ENCODE measurements around the gene ANKS1A. TPM values are rescaled to one million over a fixed set of nuclear protein-coding genes. Genes with fewer than 3 reads are reported as not detected.

ANKS1A gene
- total and polyA plus RNA-seq, 11 donors: 11.0 to 49.5 (median 29.3) TPM

DNA sequence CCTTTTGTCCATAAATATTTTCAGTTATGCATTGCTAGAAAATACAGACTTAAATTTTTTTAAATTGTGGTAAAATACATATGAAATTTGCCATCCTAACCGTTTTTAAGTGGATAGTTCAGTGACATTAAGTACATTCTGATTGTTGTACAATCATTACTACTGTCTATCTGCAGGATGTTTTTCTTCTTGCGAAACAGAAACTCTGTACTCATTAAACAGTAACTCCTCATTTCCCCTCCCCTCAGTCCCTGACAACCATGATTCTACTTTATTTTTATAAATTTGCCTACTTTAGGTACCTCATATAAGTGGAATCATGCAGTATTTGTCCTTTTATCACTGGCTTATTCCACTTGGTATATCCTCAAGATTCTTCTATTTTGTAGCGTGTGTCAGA is 22.5 kb upstream of the ANKS1A start:
- Histone ChIP-seq H3K9me3 (no peaks in the 10 kb centered on the region), H3K4me3 (no peak overlapping the region), H3K27ac (peak overlapping the region in 3 of 12 donors; percentile 73 to 77 (median 75)), H3K27me3 (no peaks in the 10 kb centered on the region), H3K4me1 (peaks cover 0 to 35% (median 9%) of the 10 kb centered on the region in 12 donors), H3K36me3 (peaks cover 0 to 82% (median 57%) of the 10 kb centered on the region in 9 donors)
- no peak for ATAC-seq
- 82 to 84% (median 84%) methylated on average over 3 of the region's 3 CpGs for WGBS, 4 donors
- DNase-seq: no peak
- intact Hi-C loops (cut with DNase I): loop anchor here in 3 of 10 donors (5.0 to 10.0 kb wide), 2 partner anchors 276 to 278 kb away; partner anchors contain the start of gene TCP11 (in 3 of the 3)
- TF ChIP-seq, protein P1, sequence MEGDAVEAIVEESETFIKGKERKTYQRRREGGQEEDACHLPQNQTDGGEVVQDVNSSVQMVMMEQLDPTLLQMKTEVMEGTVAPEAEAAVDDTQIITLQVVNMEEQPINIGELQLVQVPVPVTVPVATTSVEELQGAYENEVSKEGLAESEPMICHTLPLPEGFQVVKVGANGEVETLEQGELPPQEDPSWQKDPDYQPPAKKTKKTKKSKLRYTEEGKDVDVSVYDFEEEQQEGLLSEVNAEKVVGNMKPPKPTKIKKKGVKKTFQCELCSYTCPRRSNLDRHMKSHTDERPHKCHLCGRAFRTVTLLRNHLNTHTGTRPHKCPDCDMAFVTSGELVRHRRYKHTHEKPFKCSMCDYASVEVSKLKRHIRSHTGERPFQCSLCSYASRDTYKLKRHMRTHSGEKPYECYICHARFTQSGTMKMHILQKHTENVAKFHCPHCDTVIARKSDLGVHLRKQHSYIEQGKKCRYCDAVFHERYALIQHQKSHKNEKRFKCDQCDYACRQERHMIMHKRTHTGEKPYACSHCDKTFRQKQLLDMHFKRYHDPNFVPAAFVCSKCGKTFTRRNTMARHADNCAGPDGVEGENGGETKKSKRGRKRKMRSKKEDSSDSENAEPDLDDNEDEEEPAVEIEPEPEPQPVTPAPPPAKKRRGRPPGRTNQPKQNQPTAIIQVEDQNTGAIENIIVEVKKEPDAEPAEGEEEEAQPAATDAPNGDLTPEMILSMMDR (IDR thresholded peaks at IDR 0.05): no peak
- no peak for TF ChIP-seq POLR2A (IDR thresholded peaks at IDR 0.05)

DNA sequence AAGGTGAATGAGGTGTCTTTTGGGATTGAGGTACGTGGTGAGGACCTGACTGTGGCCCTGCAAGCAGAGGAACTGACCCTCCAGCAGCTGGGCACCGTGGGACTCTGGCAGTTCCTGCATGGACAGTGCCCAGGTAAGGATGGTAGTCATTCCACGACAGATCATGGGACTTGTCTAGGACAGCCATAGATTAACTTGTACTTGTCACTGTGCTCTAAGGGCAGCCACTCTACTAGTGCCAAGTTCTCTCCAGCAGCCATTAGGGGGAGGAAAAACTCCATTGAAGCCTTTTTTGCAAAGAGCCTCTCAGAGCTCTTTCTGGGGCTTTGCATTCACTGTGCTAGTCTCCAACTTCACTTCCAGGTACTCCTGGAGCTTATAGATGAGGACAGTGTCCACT is 21.6 kb upstream of the ANKS1A start:
- H3K4me1 ChIP-seq: peaks cover 0 to 35% (median 9%) of the 10 kb centered on the region in 12 donors
- no peaks in the 10 kb centered on the region for H3K9me3 ChIP-seq
- TF ChIP-seq POLR2A (IDR thresholded peaks at IDR 0.05): no peak
- TF ChIP-seq, protein P1 (IDR thresholded peaks at IDR 0.05): peak in 8 of 12 donors; percentile 18 to 43 (median 26)
- DNase-seq (no peak), ATAC-seq (peak; percentile 30 to 63 (median 49))
- no peak overlapping the region for H3K4me3 ChIP-seq
- peak overlapping the region in 6 of 12 donors; percentile 17 to 58 (median 40) for H3K27ac ChIP-seq
- H3K36me3 ChIP-seq: peaks cover 0 to 89% (median 60%) of the 10 kb centered on the region in 9 donors
- intact Hi-C loops (cut with DNase I): loop anchor here in 3 of 10 donors (5.0 to 10.0 kb wide), 2 partner anchors 275 to 277 kb away; partner anchors contain the start of gene TCP11 (in 3 of the 3)
- WGBS, 4 donors: 58 to 73% (median 62%) methylated on average over 3 of the region's 3 CpGs
- H3K27me3 ChIP-seq: no peaks in the 10 kb centered on the region

DNA sequence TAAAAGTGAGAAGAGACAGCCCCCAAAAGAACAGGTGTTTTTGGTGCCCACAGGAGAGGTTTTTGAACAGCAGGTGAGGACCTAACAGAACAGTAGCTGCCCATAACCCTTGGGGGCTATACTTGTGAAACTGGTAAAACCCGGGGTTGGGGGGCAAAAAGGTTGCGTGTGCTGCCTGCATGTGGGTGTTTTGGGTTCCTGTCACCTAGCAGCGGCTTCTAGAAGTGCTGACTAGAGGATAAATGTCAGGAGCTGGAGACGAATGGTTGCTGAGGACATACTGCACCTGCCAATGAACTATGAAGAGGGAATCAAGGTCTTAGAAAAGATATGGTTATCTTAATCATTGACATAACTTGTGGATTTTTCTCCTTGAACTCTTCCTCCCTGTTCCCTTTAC is 17.2 kb upstream of the ANKS1A start:
- DNase-seq (no peak), ATAC-seq (no peak)
- WGBS, 4 donors: 75 to 87% (median 82%) methylated on average over 4 of the region's 4 CpGs
- H3K9me3 ChIP-seq: no peaks in the 10 kb centered on the region
- no peaks in the 10 kb centered on the region for H3K27me3 ChIP-seq
- TF ChIP-seq, protein P1 (IDR thresholded peaks at IDR 0.05): no peak
- no peak for TF ChIP-seq POLR2A (IDR thresholded peaks at IDR 0.05)
- H3K27ac ChIP-seq: no peak overlapping the region
- H3K4me1 ChIP-seq: peaks cover 0 to 10% (median 0%) of the 10 kb centered on the region in 12 donors
- no peak overlapping the region for H3K4me3 ChIP-seq
- peaks cover 0 to 100% (median 92%) of the 10 kb centered on the region in 9 donors for H3K36me3 ChIP-seq
- intact Hi-C loops (cut with DNase I): loop anchor here in 2 of 10 donors (10.0 kb wide), 2 partner anchors 107 to 273 kb away; partner anchors contain the start of gene TCP11 (in 1 of the 2)

DNA sequence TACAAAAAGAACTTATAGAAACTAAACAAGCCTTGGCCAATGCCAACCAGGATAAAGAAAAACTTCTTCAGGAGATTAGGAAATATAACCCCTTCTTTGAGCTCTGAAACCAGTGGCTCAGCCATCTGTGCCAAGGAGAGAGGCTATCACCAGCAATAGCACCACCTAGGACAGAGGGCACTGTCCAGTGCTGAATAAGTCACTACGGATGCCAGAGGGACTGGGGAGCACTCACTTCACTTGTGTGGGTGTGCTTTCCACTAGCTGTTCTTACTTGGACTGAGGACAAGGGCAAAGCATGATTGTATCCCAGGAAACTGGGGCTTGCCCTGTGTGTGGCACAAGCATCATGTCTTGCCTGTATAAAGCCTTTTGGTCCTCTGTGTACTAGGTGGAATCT is 16.7 kb upstream of the ANKS1A start:
- intact Hi-C loops (cut with DNase I): loop anchor here in 2 of 10 donors (10.0 kb wide), 2 partner anchors 108 to 272 kb away; partner anchors contain the start of gene TCP11 (in 1 of the 2)
- ATAC-seq: no peak
- TF ChIP-seq, protein P1 (IDR thresholded peaks at IDR 0.05): no peak
- TF ChIP-seq POLR2A (IDR thresholded peaks at IDR 0.05): no peak

More for the DNA sequence above, 16.7 kb upstream of the ANKS1A start:
- Histone ChIP-seq H3K9me3 (no peaks in the 10 kb centered on the region), H3K4me3 (no peak overlapping the region), H3K4me1 (peaks cover 0 to 6% (median 0%) of the 10 kb centered on the region in 12 donors), H3K27me3 (no peaks in the 10 kb centered on the region), H3K27ac (no peak overlapping the region), H3K36me3 (peaks cover 0 to 100% (median 93%) of the 10 kb centered on the region in 9 donors)
- no peak for DNase-seq
- 33 to 53% (median 52%) methylated on average over 1 of the region's 1 CpG for WGBS, 4 donors
